PC-9 (cell line): ENCODE results near the gene OR6J1.
"Not testable (repeated sequence)": the region's sequence is repeated elsewhere in the genome, so short reads cannot be mapped to it uniquely, and the experiment has no call there.

Source experiments
- EZH2 ChIP-seq: fragments of 200-600 bp; sonication (generic); IDR thresholded peaks from 2 replicates; pipeline ENCODE4 v1.8.0; 2017; ENCODE audit warnings: antibody characterized with exemption, low read depth
- TF ChIP-seq, protein P1 (sequence below): fragments of 200-600 bp; sonication (generic); conservative IDR thresholded peaks from 2 replicates; pipeline ENCODE4 v1.6.1; 2017; ENCODE audit warnings: mixed run types, antibody characterized with exemption, mild to moderate bottlenecking, moderate library complexity

GRCh38 chr14:22687969-22688368, 43.8 kb upstream of the OR6J1 start:
- TF ChIP-seq EZH2 = not testable (repeated sequence)
- TF ChIP-seq, protein P1, sequence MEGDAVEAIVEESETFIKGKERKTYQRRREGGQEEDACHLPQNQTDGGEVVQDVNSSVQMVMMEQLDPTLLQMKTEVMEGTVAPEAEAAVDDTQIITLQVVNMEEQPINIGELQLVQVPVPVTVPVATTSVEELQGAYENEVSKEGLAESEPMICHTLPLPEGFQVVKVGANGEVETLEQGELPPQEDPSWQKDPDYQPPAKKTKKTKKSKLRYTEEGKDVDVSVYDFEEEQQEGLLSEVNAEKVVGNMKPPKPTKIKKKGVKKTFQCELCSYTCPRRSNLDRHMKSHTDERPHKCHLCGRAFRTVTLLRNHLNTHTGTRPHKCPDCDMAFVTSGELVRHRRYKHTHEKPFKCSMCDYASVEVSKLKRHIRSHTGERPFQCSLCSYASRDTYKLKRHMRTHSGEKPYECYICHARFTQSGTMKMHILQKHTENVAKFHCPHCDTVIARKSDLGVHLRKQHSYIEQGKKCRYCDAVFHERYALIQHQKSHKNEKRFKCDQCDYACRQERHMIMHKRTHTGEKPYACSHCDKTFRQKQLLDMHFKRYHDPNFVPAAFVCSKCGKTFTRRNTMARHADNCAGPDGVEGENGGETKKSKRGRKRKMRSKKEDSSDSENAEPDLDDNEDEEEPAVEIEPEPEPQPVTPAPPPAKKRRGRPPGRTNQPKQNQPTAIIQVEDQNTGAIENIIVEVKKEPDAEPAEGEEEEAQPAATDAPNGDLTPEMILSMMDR = not testable (repeated sequence)
